Karpas-422 (cell line): Measurements from ENCODE around the gene PRKCH. TPM values are rescaled to one million over a fixed set of nuclear protein-coding genes. Genes with fewer than 3 reads are reported as not detected.
"Not testable (repeated sequence)": the region's sequence is repeated elsewhere in the genome, so short reads cannot be mapped to it uniquely, and the experiment has no call there.

ENCODE experiments used
- DNase-seq: peaks from one replicate; pipeline ENCODE4 v3.0.0-alpha.2; 2015
- H2AFZ ChIP-seq: fragments of 200-600 bp; sonication (generic); 2 replicates; pipeline ENCODE4 v1.6.1; 2014; ENCODE audit warnings: antibody characterized with exemption, low read length, mixed read lengths
- H3K27ac ChIP-seq: fragments of 200-600 bp; sonication (generic); 2 replicates; pipeline ENCODE4 v1.5.1; 2014; ENCODE audit warnings: mild to moderate bottlenecking, low read length, moderate library complexity
- H3K27me3 ChIP-seq: fragments of 200-600 bp; sonication (generic); 2 replicates; pipeline ENCODE4 v1.6.1; 2014; ENCODE audit warnings: low read length, mixed read lengths
- H3K36me3 ChIP-seq: fragments of 200-600 bp; sonication (generic); 2 replicates; pipeline ENCODE4 v1.6.1; 2014; ENCODE audit warnings: low read length, mixed read lengths; ENCODE audit not compliant: insufficient read depth
- H3K4me1 ChIP-seq: fragments of 200-600 bp; sonication (generic); 2 replicates; pipeline ENCODE4 v1.6.1; 2014; ENCODE audit warnings: mild to moderate bottlenecking, low read length, mixed read lengths
- H3K4me2 ChIP-seq: fragments of 200-600 bp; sonication (generic); 2 replicates; pipeline ENCODE4 v1.6.1; 2014; ENCODE audit warnings: low read length, low read depth, mild to moderate bottlenecking; ENCODE audit not compliant: poor library complexity, severe bottlenecking
- H3K4me3 ChIP-seq: fragments of 200-600 bp; sonication (generic); 2 replicates; pipeline ENCODE4 v1.5.1; 2014; ENCODE audit warnings: mild to moderate bottlenecking, antibody characterized with exemption, low read length, mixed read lengths
- H3K79me2 ChIP-seq: fragments of 200-600 bp; sonication (generic); 2 replicates; pipeline ENCODE4 v1.6.1; 2014; ENCODE audit warnings: mild to moderate bottlenecking, low read length, mixed read lengths
- H3K9ac ChIP-seq: fragments of 200-600 bp; sonication (generic); 2 replicates; pipeline ENCODE4 v1.6.0; 2014; ENCODE audit warnings: low read length
- H3K9me2 ChIP-seq: fragments of 200-600 bp; sonication (generic), shearing (Covaris generic); replicated peaks from 2 replicates; pipeline ENCODE4 v1.6.0; 2014; ENCODE audit warnings: mild to moderate bottlenecking, low read length, moderate library complexity; ENCODE audit not compliant: insufficient read depth
- H3K9me3 ChIP-seq: fragments of 300-700, 200-600 bp; sonication (generic); 2 replicates; pipeline ENCODE4 v1.6.1; 2014; ENCODE audit warnings: low read length, mixed read lengths
- H4K20me1 ChIP-seq: fragments of 200-600 bp; sonication (generic); 2 replicates; pipeline ENCODE4 v1.6.1; 2014; ENCODE audit warnings: mild to moderate bottlenecking, antibody characterized with exemption, low read length, low read depth; ENCODE audit not compliant: insufficient read depth
- total RNA-seq: library from RNA; depleted of rRNA; stranded (reverse); fragments of >200 nt; shearing (Covaris generic); gene quantifications from 2 replicates; pipeline ENCODE4 v1.2.3, GENCODE V29; 2014; ENCODE audit warnings: low replicate concordance

The PRKCH gene
- total RNA-seq, 1 experiment from 2014 or later = 7.0 TPM

- no peak for DNase-seq
- Histone ChIP-seq H3K27me3 (no peaks in the 10 kb centered on the region), H3K9ac (no peak overlapping the region), H3K36me3 (no peaks in the 10 kb centered on the region), H3K9me3 (peaks cover 4% of the 10 kb centered on the region; the same call in 1 of the 2 replicates), H3K4me3 (no peak overlapping the region), H3K4me1 (no peaks in the 10 kb centered on the region), H2AFZ (no peak overlapping the region), H3K9me2 (no peaks in the 10 kb centered on the region), H3K4me2 (no peak overlapping the region), H3K27ac (no peak overlapping the region), H4K20me1 (no peaks in the 10 kb centered on the region), H3K79me2 (no peaks in the 10 kb centered on the region)
Measured at GRCh38 chr14:61315313-61315712, 6.1 kb upstream of the PRKCH start.

DNA sequence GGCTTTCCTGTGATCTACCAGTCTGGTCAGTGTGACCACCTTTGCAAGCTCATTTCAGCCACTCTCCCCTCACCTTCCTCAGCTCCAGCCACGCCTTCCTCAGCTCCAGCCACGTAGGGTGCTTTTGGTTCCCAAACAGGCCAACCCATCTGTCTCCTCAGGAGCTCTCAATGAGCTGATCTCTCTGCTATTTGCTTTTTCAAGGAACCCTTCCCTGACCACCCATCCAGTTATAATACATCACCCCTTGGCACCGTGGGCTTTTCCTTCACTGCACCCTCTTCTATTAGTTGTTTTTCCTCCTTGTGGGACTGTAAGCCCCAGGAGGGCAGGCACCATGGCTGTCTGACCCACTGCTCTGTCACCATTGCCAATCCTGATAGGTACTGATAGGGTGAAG, 2.3 kb upstream of the PRKCH start:
- H3K4me1 ChIP-seq = peaks cover 20% of the 10 kb centered on the region
- no peaks in the 10 kb centered on the region for H3K36me3 ChIP-seq
- no peak for DNase-seq

GRCh38 chr14:61319706-61320105, 1.7 kb upstream of the PRKCH start:
- Histone ChIP-seq H3K36me3 (no peaks in the 10 kb centered on the region), H3K4me1 (peaks cover 20% of the 10 kb centered on the region), H4K20me1 (no peaks in the 10 kb centered on the region), H3K4me2 (no peak overlapping the region), H3K9me2 (no peaks in the 10 kb centered on the region), H3K9ac (no peak overlapping the region), H3K4me3 (no peak overlapping the region), H3K27me3 (peaks cover 6% of the 10 kb centered on the region; the same call in 1 of the 2 replicates), H2AFZ (no peak overlapping the region), H3K79me2 (no peaks in the 10 kb centered on the region), H3K9me3 (no peaks in the 10 kb centered on the region), H3K27ac (no peak overlapping the region)
- DNase-seq = no peak

More for the DNA sequence above, 2.3 kb upstream of the PRKCH start:
- no peak overlapping the region for H3K27ac ChIP-seq
- H4K20me1 ChIP-seq = no peaks in the 10 kb centered on the region
- H3K4me3 ChIP-seq = no peak overlapping the region
- no peak overlapping the region for H2AFZ ChIP-seq
- no peak overlapping the region for H3K4me2 ChIP-seq
- H3K27me3 ChIP-seq = peaks cover 6% of the 10 kb centered on the region; the same call in 1 of the 2 replicates
- no peaks in the 10 kb centered on the region for H3K9me2 ChIP-seq
- H3K9ac ChIP-seq = no peak overlapping the region
- H3K9me3 ChIP-seq = no peaks in the 10 kb centered on the region
- no peaks in the 10 kb centered on the region for H3K79me2 ChIP-seq

GRCh38 chr14:61320170-61320569, 1.2 kb upstream of the PRKCH start:
- not testable (repeated sequence) for H2AFZ ChIP-seq, H3K9me2 ChIP-seq, H4K20me1 ChIP-seq, H3K4me3 ChIP-seq, H3K79me2 ChIP-seq, H3K27me3 ChIP-seq, H3K9me3 ChIP-seq, H3K27ac ChIP-seq, H3K4me2 ChIP-seq, H3K9ac ChIP-seq, DNase-seq, H3K36me3 ChIP-seq
- peaks cover 20% of the 10 kb centered on the region for H3K4me1 ChIP-seq

DNA sequence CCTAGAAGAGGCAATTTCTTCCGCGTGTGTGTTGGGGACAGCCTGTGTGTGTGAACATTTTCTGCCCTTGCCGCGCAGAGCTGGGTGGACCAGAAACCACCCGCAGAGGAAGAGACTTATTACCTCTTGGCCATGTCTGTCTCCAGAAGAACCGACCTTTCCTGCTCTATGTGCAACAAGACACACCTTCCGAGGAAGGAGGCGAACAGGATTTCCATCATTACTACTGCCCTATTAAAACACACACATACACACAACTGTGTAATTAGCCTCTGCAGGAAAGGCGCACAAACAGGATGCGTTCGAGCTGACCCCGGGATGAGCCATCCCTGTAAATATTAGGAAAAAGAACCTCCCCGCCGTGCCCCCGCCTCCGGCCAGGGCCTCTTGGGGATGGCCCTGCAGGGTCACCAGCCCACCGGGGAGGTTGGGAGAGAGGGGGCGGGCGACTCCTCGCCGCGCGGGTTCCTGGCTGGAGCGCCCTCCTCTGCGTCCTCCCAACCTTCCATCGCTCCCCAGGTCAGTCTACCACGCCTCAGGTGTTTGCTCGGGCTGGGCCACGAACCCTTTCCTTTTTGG, 484 bp upstream of the PRKCH start:
- H4K20me1 ChIP-seq = no peaks in the 10 kb centered on the region
- H3K4me2 ChIP-seq = peak overlapping the region; percentile 98
- no peak for DNase-seq
- no peak overlapping the region for H3K27ac ChIP-seq
- H3K4me1 ChIP-seq = peaks cover 20% of the 10 kb centered on the region
- H3K9me3 ChIP-seq = no peaks in the 10 kb centered on the region
- H3K9ac ChIP-seq = peak overlapping the region; percentile 74
- H2AFZ ChIP-seq = peak overlapping the region; percentile 99
- peaks cover 6% of the 10 kb centered on the region; the same call in 1 of the 2 replicates for H3K27me3 ChIP-seq
- H3K9me2 ChIP-seq = no peaks in the 10 kb centered on the region
- peak overlapping the region; percentile 78 for H3K4me3 ChIP-seq
- H3K36me3 ChIP-seq = no peaks in the 10 kb centered on the region
- H3K79me2 ChIP-seq = no peaks in the 10 kb centered on the region

- Histone ChIP-seq H3K36me3 (no peaks in the 10 kb centered on the region), H3K4me1 (peaks cover 20% of the 10 kb centered on the region), H3K9me2 (no peaks in the 10 kb centered on the region), H4K20me1 (no peaks in the 10 kb centered on the region), H3K27me3 (peaks cover 6% of the 10 kb centered on the region; the same call in 1 of the 2 replicates), H3K79me2 (no peaks in the 10 kb centered on the region), H3K4me3 (peak overlapping the region; percentile 78), H3K4me2 (peak overlapping the region; percentile 98), H3K9ac (peak overlapping the region; percentile 74), H2AFZ (peak overlapping the region; percentile 99), H3K9me3 (no peaks in the 10 kb centered on the region), H3K27ac (no peak overlapping the region)
- no peak for DNase-seq
Measured at GRCh38 chr14:61322011-61322798, 826 bp downstream of the PRKCH start.

- Histone ChIP-seq H4K20me1 (no peaks in the 10 kb centered on the region), H3K9me2 (no peaks in the 10 kb centered on the region), H3K79me2 (no peaks in the 10 kb centered on the region), H3K9ac (no peak overlapping the region), H3K36me3 (no peaks in the 10 kb centered on the region), H3K4me1 (peaks cover 20% of the 10 kb centered on the region), H3K4me2 (peak overlapping the region; percentile 7), H2AFZ (no peak overlapping the region), H3K27ac (no peak overlapping the region), H3K27me3 (peaks cover 6% of the 10 kb centered on the region; the same call in 1 of the 2 replicates), H3K4me3 (no peak overlapping the region), H3K9me3 (no peaks in the 10 kb centered on the region)
- DNase-seq = no peak
Measured at GRCh38 chr14:61322799-61323290, 1.5 kb downstream of the PRKCH start.

- H3K4me1 ChIP-seq = peaks cover 20% of the 10 kb centered on the region
- no peak for DNase-seq
- H3K27ac ChIP-seq = no peak overlapping the region
- no peaks in the 10 kb centered on the region for H3K79me2 ChIP-seq
- no peak overlapping the region for H3K4me3 ChIP-seq
- H3K27me3 ChIP-seq = peaks cover 6% of the 10 kb centered on the region; the same call in 1 of the 2 replicates
- no peaks in the 10 kb centered on the region for H4K20me1 ChIP-seq
- H3K4me2 ChIP-seq = no peak overlapping the region
- no peaks in the 10 kb centered on the region for H3K36me3 ChIP-seq
- no peak overlapping the region for H2AFZ ChIP-seq
- H3K9me2 ChIP-seq = no peaks in the 10 kb centered on the region
- H3K9ac ChIP-seq = no peak overlapping the region
- no peaks in the 10 kb centered on the region for H3K9me3 ChIP-seq
Measured at GRCh38 chr14:61323970-61324369, 2.6 kb downstream of the PRKCH start.
